ENCODE data around the gene ELOVL4.

Gene ELOVL4

DNA sequence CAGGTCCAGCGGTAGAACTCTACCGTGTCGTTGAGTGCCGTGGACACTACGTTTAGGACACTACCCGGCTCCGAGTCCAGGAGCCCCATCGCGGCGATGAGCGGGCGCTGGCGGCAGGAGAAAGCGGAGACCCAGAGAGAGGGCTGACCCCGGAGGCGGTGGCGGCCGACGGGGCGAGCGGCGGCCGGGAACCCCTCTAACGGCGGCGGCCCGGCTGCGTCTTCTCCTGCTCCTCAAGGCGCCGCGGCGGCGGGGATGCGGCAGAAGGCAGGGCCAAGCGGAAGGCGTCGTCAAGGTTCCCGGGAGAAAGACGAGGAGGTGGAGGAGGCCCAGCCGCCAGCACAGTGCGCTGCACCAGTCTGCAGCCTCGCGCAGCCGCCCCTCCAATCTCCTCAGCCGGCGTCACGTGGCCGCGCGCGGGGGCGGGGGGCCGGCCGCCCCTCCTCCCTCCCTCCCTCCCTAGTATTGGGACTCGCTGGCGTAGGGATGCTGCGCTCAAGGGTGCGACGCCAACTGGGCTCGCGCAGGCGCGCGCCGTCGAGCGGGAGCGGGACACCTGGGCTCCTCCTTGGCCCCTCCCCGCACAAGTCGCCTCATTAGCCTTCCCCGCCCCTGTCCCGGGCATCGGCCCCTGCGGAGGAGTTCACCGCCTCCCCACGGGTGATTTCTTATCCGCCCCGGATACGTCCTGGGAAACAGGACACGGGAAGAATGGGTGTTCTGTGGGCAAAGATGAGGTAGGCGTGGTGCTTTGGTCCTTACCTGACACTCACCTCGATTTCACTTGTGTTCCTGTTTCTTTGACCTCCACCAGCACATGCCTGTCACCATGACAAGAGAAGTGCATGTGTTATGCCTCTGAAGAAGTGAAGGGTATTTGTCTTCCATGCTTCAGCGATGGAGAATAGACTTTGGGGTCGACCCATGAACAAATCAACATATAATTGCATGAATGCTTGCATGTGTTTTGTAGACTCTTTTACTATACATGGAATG, at the start of gene ELOVL4:
TSS of gene ELOVL4 (minus strand) at position 363 of the 996 bp plus-strand sequence. CDS start at position 89, 274 bp downstream.
- DNase-seq: peak; percentile 92

GRCh38 chr6:79993911-79994309, 46.6 kb upstream of the ELOVL4 start:
- no peak for DNase-seq

DNA sequence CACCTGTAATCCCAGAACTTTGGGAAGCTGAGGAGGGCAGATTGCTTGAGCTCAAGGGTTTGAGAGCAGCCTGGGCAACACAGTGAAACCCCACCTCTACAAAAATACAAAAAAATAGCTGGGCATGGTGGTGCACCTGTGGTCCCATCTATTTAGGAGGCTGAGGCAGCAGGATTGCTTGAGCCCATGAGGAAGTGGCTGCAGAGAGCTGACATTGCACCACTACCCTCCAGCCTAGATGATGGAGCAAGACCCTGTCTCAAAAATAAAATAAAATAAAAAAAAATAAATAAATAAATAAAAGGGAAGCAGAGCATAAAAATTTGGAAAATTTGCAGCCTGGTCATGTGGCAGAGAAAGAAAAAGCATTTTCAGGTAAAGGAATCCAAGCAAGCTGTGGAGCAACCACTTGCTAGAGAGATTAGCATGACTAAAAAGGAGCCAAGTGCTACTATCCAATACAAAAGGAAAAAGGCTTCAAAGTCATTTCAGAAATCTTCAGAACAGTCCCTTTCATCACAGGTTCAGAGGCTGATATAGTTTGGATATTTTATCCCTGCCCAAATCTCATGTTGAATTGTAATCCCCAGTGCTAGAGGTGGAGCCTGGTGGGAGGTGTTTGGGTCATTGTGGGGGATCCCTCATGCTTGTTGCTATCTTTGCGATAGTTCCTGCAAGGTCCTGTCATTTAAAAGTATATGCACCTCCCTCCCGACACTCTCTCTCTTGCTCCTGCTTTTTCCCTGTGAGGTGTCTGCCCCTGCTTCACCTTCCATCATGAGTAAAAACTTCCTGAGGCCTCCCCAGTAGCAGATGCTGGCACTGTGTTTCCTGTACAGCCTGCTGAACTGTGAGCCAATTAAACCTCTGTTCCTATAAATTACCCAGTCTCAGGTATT, 45.9 kb upstream of the ELOVL4 start:
- DNase-seq: no peak

DNA sequence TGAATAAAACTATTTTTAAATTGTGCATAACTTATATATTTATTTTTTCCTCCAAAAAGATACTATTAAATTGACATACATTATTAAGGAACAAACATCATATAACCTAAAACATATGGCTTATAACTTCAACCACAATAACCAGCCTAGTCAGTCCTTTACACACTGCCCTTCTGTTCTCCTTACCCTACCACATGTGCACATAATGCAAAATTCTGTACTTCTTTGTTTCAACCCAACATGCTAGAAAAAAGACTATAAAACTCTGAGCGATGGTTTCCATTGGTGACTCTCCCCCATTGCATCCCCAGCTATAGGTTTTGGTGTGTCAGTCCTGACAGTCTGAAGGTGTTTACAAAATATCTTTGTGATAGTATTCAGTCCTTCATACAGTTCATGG, 42.3 kb upstream of the ELOVL4 start:
- no peak for DNase-seq

- no peak for DNase-seq
Observed at GRCh38 chr6:79985128-79985527, 37.8 kb upstream of the ELOVL4 start.

DNA sequence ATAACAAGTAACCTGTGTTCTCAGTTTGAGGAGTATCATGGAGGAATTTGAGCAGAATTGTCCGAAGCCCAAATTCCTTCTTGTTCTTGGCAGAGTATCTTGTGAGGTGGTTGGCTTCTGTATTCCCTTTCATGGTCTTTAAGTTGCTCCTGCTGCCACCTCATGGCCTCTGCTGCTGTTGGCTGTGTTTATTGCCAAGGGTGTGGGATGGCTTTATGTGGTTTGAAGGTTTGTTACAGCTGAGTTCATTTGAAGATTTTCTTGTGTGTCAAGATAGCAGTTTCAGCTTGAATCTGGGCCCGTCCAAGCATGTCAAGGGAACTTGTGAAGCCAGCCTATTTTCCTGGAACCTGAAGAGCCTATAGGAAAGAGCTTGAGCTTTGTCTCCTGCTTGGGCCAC, 36.9 kb upstream of the ELOVL4 start:
- DNase-seq: peak; percentile 6

DNA sequence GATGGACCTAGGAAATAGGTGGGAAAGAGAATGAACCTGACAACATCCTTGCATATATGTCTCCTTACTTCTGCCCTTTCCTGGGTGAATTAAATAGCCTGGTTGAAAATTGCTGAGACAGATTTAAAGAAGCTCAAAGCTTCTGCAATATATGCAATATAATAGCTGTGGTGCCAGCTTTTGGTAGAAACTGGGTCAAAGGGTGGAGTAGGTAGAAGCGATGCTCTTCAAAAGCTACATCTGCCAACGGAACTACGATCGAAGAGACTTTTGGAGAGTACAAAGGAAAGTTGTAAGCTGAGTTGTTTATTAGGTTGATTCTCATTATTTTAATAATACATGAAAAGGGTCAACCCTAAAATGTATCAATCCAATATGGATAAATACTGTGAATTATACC, 34.3 kb upstream of the ELOVL4 start:
- no peak for DNase-seq

- no peak for DNase-seq
Observed at GRCh38 chr6:79971193-79971592, 23.8 kb upstream of the ELOVL4 start.

GRCh38 chr6:79969784-79970183, 22.4 kb upstream of the ELOVL4 start:
- no peak for DNase-seq

GRCh38 chr6:79967178-79967577, 19.8 kb upstream of the ELOVL4 start:
- no peak for DNase-seq

- no peak for DNase-seq
Observed at GRCh38 chr6:79964607-79965081, 17.3 kb upstream of the ELOVL4 start.

DNA sequence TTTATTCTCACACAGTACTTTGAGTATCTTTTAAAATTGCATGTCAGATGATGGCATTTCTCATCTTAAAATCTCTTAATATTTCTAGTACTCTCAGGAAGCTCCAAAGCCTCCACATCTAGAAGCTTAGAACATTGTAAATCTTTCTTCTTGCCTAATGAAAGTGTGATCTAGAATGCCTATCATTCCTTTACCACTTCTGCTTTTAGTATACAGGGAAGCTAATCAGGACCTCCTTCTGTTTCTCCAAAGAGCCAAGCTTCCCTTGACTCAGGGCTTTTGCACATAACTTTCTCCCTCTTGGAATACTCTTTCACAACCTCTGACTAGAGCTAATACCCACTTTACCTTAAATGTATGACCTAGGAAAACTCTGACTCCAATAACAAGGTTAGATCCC, 7.5 kb upstream of the ELOVL4 start:
- DNase-seq: no peak

DNA sequence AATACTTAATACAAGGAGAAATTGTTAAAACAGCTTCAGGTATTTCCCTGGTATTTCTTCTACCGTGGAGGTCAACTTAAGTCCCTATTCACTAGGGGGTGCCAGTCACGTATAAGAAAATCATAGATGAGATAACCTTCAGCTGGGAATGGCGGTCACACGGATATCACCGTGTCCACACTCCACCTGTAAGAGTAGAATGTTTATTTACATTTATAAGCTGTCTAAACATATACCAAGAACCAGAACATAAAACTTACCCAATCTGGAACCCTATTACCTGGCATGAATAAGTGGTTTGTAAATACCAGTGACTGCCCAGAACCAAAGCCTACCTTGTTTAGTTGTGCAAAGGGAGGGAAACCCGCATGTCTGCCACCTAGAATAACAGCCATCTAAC, 1.9 kb upstream of the ELOVL4 start:
- DNase-seq: peak; percentile 31

- peak; percentile 84 for DNase-seq
Observed at GRCh38 chr6:79946272-79947190, 822 bp downstream of the ELOVL4 start.

DNA sequence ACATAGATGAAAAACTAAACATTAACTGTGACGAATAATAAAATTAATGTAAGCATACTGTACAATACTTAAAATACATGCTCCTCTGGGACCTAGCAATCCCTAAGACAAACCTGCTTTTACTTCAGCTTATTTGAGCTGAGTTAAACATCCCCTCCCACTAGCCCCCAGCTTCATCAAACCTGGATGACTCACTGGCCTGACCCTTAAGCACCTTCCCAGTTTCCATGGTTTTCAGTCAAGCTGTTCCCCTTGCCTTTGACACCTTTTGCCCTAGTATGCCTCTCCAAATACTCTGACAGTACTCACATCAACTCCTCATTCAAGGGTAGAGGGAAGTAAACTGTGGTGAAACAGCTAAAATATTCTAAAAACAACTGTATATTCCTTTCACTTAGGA, 4.2 kb downstream of the ELOVL4 start:
- no peak for DNase-seq

- no peak for DNase-seq
Observed at GRCh38 chr6:79941489-79942151, 5.7 kb downstream of the ELOVL4 start.

GRCh38 chr6:79928478-79928998, 18.8 kb downstream of the ELOVL4 start:
- no peak for DNase-seq

- no peak for DNase-seq
Observed at GRCh38 chr6:79927758-79928157, 19.6 kb downstream of the ELOVL4 start.

DNA sequence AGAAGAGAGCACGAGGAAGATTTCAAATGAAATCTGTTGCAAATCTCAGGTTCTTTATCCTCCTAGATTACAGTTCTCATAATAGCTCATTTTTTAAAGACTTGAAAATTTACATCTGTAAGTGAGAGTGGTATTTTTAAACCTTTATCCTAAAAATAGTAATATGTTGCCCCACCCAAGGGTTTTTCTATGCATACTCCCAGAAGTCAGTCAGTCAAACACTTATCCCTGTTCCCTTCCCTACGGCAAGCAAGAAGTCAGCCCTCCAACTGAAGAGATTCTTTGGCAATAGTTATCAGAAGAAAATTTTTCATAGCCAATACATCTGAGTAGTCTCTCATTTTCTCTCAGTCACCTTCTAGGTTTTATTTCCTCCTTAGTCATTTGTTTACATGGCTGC, 24.1 kb downstream of the ELOVL4 start:
- peak; percentile 18 for DNase-seq

- no peak for DNase-seq
Observed at GRCh38 chr6:79922018-79922417, 25.3 kb downstream of the ELOVL4 start.

GRCh38 chr6:79913369-79913768, 34.0 kb downstream of the ELOVL4 start:
- DNase-seq: peak; percentile 96
